GM23248 (cell line): ENCODE measurements around the gene KRTAP4-1.

Source experiments
- EZH2 ChIP-seq: fragments of 200-600 bp; sonication (generic); IDR thresholded peaks from 2 replicates; pipeline ENCODE4 v1.6.1; 2018; ENCODE audit warnings: antibody characterized with exemption, mild to moderate bottlenecking; ENCODE audit not compliant: insufficient read depth, poor library complexity, severe bottlenecking
- EZH2phosphoT487 ChIP-seq: fragments of 200-600 bp; sonication (generic); IDR thresholded peaks from 2 replicates; pipeline ENCODE4 v1.6.1; 2018; ENCODE audit warnings: antibody characterized with exemption, moderate library complexity, mild to moderate bottlenecking, low read depth; ENCODE audit not compliant: insufficient read depth

- TF ChIP-seq EZH2phosphoT487 (no peak), EZH2 (no peak)
Measured at GRCh38 chr17:41141361-41141760, 43.4 kb downstream of the KRTAP4-1 start.
